Caco-2 (cell line): ENCODE measurements around the gene GLYATL3. TPM values are rescaled to one million over a fixed set of nuclear protein-coding genes. Genes with fewer than 3 reads are reported as not detected.

ENCODE experiments used
- BruUV-seq: library from RNA; stranded (reverse); fragments of 400-500 nt; replicated peaks from 2 replicates; lab custom pipeline; 2021; lab: Mats Ljungman, UMichigan
- CTCF ChIA-PET: fragments of 300-600 bp; sonication (Branson Sonifier 250); formaldehyde crosslinking; loops from one replicate; lab custom pipeline; 2022; ENCODE audit warnings: antibody characterized with exemption; lab: Charles Lee
- POLR2A ChIA-PET: fragments of 300-600 bp; sonication (Branson Sonifier 250); formaldehyde crosslinking; loops from one replicate; lab custom pipeline; 2022; ENCODE audit warnings: antibody characterized with exemption; lab: Charles Lee
- DNase-seq, 2 experiments: peaks; one replicate each; pipeline versions ENCODE4 v3.0.0 to v3.0.0-alpha.2; 2020 to 2022
- H3K27me3 ChIP-seq: replicated peaks from 2 replicates; pipeline ENCODE4 v1.6.0; 2011; ENCODE audit warnings: low read length; ENCODE audit not compliant: control insufficient read depth, insufficient read depth
- H3K36me3 ChIP-seq: 2 replicates; pipeline ENCODE4 v1.5.1; 2011; ENCODE audit warnings: low read length; ENCODE audit not compliant: control insufficient read depth, insufficient read depth
- H3K4me1 ChIP-seq: fragments of 250-450 bp; sonication (Bioruptor Pico); 2 replicates; pipeline ENCODE4 v1.5.1; 2020; ENCODE audit warnings: mild to moderate bottlenecking
- H3K4me3 ChIP-seq: 2 replicates; pipeline ENCODE4 v1.5.1; 2011; ENCODE audit warnings: low read depth, mild to moderate bottlenecking, control low read depth, low read length
- H3K9me3 ChIP-seq: fragments of 250-450 bp; sonication (Bioruptor Pico); 2 replicates; pipeline ENCODE4 v1.5.1; 2020; ENCODE audit warnings: mild to moderate bottlenecking, moderate library complexity
- H3K27ac Mint-ChIP-seq: one replicate; pipeline ENCODE4 v1.8.0; 2022; ENCODE audit warnings: mixed read lengths; ENCODE audit not compliant: unreplicated experiment
- H3K27me3 Mint-ChIP-seq: one replicate; pipeline ENCODE4 v1.8.0; 2022; ENCODE audit warnings: mixed read lengths; ENCODE audit not compliant: insufficient read depth, unreplicated experiment
- H3K36me3 Mint-ChIP-seq: one replicate; pipeline ENCODE4 v1.8.0; 2022; ENCODE audit warnings: mild to moderate bottlenecking, mixed read lengths; ENCODE audit not compliant: insufficient read depth, unreplicated experiment
- H3K4me1 Mint-ChIP-seq: one replicate; pipeline ENCODE4 v1.8.0; 2022; ENCODE audit warnings: low read depth, mixed read lengths; ENCODE audit not compliant: unreplicated experiment
- H3K4me3 Mint-ChIP-seq: one replicate; pipeline ENCODE4 v1.8.0; 2022; ENCODE audit warnings: mild to moderate bottlenecking, moderate library complexity, mixed read lengths; ENCODE audit not compliant: unreplicated experiment
- H3K9me3 Mint-ChIP-seq: one replicate; pipeline ENCODE4 v1.8.0; 2022; ENCODE audit warnings: mixed read lengths; ENCODE audit not compliant: unreplicated experiment
- intact Hi-C: fragments of 100-400 bp; cut with micrococcal nuclease; formaldehyde crosslinking; loops from one replicate; pipeline ENCODE4 v1.10.0; 2022; ENCODE audit not compliant: unreplicated experiment
- total RNA-seq: library from RNA; stranded (reverse); gene quantifications from 2 replicates; pipeline ENCODE4 v1.2.3, GENCODE V29; 2022
- TF ChIP-seq, protein P1 (sequence below), 2 experiments: fragments of 200-600 bp in 1 of 2; IDR thresholded peaks; 1 replicate in 1 of 2; 2 replicates in 1 of 2; pipeline versions ENCODE4 v1.5.1 to v1.8.0; 2011 to 2022; ENCODE audit warnings: antibody characterized with exemption in 1 of 2, control low read depth in 1 of 2, inconsistent platforms in 1 of 2, low read depth in 1 of 2, low read length in 1 of 2, mild to moderate bottlenecking in 1 of 2, moderate library complexity in 1 of 2; ENCODE audit not compliant: insufficient read depth in 1 of 2, severe bottlenecking in 1 of 2, unreplicated experiment in 1 of 2

Gene GLYATL3
- total RNA-seq, 1 experiment from 2014 or later: not detected

DNA sequence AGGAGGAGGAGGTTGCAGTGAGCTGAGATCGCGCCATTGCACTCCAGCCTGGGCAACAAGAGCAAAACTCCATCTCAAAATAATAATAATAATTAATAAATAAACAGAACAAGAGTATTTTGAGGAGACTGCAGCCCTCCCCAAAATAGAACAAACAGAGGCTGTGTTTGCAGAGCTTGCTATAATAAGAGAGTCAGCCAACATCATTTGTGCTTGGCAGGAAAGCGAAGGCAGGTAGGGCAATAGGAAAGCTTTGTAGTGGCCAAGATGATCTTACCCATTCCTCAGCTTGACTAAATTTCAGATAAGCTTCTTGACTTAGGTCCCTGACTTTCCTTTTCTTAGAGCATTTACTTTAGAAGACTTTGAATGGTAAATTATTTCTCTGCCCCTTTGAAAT lies 57.5 kb downstream of the GLYATL3 start:
- Histone ChIP-seq H3K4me3 (no peak overlapping the region), H3K36me3 (no peaks in the 10 kb centered on the region), H3K27me3 (no peaks in the 10 kb centered on the region), H3K9me3 (no peaks in the 10 kb centered on the region), H3K4me1 (peaks cover 15% of the 10 kb centered on the region)
- no peaks in the 10 kb centered on the region for H3K36me3 Mint-ChIP-seq
- ChIA-PET POLR2A (no interaction called here), CTCF (no interaction called here)
- intact Hi-C loops: no loop called here
- H3K27ac Mint-ChIP-seq: no peak overlapping the region
- no peaks in the 10 kb centered on the region for H3K27me3 Mint-ChIP-seq
- H3K4me3 Mint-ChIP-seq: no peak overlapping the region
- peaks cover 6% of the 10 kb centered on the region for H3K4me1 Mint-ChIP-seq
- H3K9me3 Mint-ChIP-seq: no peaks in the 10 kb centered on the region
- no TSS peak for BruUV-seq
- TF ChIP-seq, protein P1, sequence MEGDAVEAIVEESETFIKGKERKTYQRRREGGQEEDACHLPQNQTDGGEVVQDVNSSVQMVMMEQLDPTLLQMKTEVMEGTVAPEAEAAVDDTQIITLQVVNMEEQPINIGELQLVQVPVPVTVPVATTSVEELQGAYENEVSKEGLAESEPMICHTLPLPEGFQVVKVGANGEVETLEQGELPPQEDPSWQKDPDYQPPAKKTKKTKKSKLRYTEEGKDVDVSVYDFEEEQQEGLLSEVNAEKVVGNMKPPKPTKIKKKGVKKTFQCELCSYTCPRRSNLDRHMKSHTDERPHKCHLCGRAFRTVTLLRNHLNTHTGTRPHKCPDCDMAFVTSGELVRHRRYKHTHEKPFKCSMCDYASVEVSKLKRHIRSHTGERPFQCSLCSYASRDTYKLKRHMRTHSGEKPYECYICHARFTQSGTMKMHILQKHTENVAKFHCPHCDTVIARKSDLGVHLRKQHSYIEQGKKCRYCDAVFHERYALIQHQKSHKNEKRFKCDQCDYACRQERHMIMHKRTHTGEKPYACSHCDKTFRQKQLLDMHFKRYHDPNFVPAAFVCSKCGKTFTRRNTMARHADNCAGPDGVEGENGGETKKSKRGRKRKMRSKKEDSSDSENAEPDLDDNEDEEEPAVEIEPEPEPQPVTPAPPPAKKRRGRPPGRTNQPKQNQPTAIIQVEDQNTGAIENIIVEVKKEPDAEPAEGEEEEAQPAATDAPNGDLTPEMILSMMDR (IDR thresholded peaks at IDR 0.05; ENCODE audit: insufficient read depth in 1 of 2, low read depth in 1 of 2, low read length in 1 of 2, severe bottlenecking in 1 of 2, unreplicated experiment in 1 of 2): no peak
- no peak for DNase-seq

- H3K36me3 ChIP-seq: no peaks in the 10 kb centered on the region
- no peak overlapping the region for H3K4me3 ChIP-seq
- Mint-ChIP-seq H3K27me3 (no peaks in the 10 kb centered on the region), H3K4me1 (peaks cover 6% of the 10 kb centered on the region), H3K9me3 (no peaks in the 10 kb centered on the region), H3K36me3 (no peaks in the 10 kb centered on the region), H3K27ac (no peak overlapping the region), H3K4me3 (no peak overlapping the region)
- no peak for DNase-seq
- TF ChIP-seq, protein P1 (IDR thresholded peaks at IDR 0.05; ENCODE audit: insufficient read depth in 1 of 2, low read depth in 1 of 2, low read length in 1 of 2, severe bottlenecking in 1 of 2, unreplicated experiment in 1 of 2): no peak
- H3K9me3 ChIP-seq: no peaks in the 10 kb centered on the region
- ChIA-PET CTCF (no interaction called here), POLR2A (interaction anchor here (0.6 kb wide), 1 partner anchor 1528 kb away, joined by 4 read pairs; no protein-coding TSS in a partner anchor)
- H3K27me3 ChIP-seq: no peaks in the 10 kb centered on the region
- H3K4me1 ChIP-seq: peaks cover 15% of the 10 kb centered on the region
- no TSS peak for BruUV-seq
- intact Hi-C loops: no loop called here
Measured at GRCh38 chr6:49558238-49558637, 58.5 kb downstream of the GLYATL3 start.

DNA sequence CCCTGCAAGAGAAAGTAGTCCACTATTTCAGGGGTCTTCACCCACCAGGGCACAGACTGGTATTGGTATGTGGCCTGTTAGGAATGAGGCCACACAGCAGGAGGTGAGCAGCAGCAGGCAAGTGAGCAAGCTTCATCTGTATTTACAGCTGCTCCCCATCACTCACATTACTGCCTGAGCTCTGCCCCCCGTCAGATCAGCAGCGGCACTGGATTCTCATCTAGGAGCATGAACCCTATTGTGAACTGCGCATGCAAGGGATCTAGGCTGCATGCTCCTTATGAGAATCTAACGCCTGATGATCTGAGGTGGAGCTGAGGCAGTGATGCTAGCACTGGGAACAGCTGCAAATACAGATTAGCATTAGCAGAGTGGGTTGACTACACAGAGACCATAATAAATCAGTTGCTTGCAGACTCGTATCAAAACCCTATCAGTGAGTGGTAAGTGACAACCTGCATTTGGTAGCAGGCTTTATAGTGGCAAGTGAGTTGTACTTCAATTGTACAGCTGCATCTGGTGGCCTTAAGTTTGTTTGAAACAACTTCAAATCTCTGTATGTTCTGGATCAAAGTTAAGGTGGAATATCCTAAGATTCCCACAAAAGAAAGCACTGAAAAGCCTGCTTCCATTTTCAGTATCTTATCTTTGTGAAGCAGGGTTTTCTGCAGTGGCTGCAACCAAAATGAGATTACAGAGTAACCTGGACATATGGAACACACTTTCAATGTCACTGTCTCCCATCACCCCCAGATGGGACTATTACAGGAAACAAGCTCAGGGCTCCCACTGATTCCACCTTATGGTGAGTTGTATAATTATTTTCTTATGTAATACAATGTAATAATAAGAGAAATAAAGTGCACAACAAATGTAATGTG lies 63.5 kb downstream of the GLYATL3 start:
- no peaks in the 10 kb centered on the region for H3K36me3 ChIP-seq
- ChIA-PET POLR2A (no interaction called here), CTCF (interaction anchor here (0.6 kb wide), 1 partner anchor 31 kb away, joined by 3 read pairs; no protein-coding TSS in a partner anchor)
- no peaks in the 10 kb centered on the region for H3K4me1 ChIP-seq
- no peaks in the 10 kb centered on the region for H3K36me3 Mint-ChIP-seq
- no peaks in the 10 kb centered on the region for H3K9me3 ChIP-seq
- H3K4me3 Mint-ChIP-seq: no peak overlapping the region
- no peak for DNase-seq
- intact Hi-C loops: no loop called here
- TF ChIP-seq, protein P1 (IDR thresholded peaks at IDR 0.05; ENCODE audit: insufficient read depth in 1 of 2, low read depth in 1 of 2, low read length in 1 of 2, severe bottlenecking in 1 of 2, unreplicated experiment in 1 of 2): no peak
- H3K27me3 ChIP-seq: no peaks in the 10 kb centered on the region
- BruUV-seq: no TSS peak
- H3K4me1 Mint-ChIP-seq: no peaks in the 10 kb centered on the region
- no peak overlapping the region for H3K27ac Mint-ChIP-seq
- H3K9me3 Mint-ChIP-seq: no peaks in the 10 kb centered on the region
- H3K4me3 ChIP-seq: no peak overlapping the region
- H3K27me3 Mint-ChIP-seq: no peaks in the 10 kb centered on the region
